A673 (cell line): ENCODE measurements around the gene ALDH1B1. TPM values are rescaled to one million over a fixed set of nuclear protein-coding genes. Genes with fewer than 3 reads are reported as not detected.

Source experiments
- BruUV-seq: library from RNA; stranded (reverse); fragments of 400-500 nt; replicated peaks from 2 replicates; lab custom pipeline; 2021; lab: Mats Ljungman, UMichigan
- CTCF ChIA-PET: fragments of 300-600 bp; sonication (Branson Sonifier 250); formaldehyde crosslinking; loops from one replicate; lab custom pipeline; 2022; ENCODE audit warnings: antibody characterized with exemption; lab: Charles Lee
- POLR2A ChIA-PET: fragments of 300-600 bp; sonication (Branson Sonifier 250); formaldehyde crosslinking; loops from one replicate; lab custom pipeline; 2022; ENCODE audit warnings: antibody characterized with exemption; ENCODE audit not compliant: low non-redundant PET; lab: Charles Lee
- DNase-seq: peaks from one replicate; pipeline ENCODE4 v3.0.0-alpha.2; 2015; ENCODE audit warnings: low spot score
- H3K27ac ChIP-seq: fragments of 200-600 bp; sonication (generic); 2 replicates; pipeline ENCODE4 v1.5.1; 2016; ENCODE audit warnings: mixed run types, low read depth, mild to moderate bottlenecking, mixed read lengths, antibody characterized with exemption, low read length; ENCODE audit not compliant: poor library complexity, severe bottlenecking
- H3K27me3 ChIP-seq: fragments of 200-600 bp; sonication (generic); replicated peaks from 2 replicates; pipeline ENCODE4 v1.6.1; 2017; ENCODE audit warnings: mixed run types, low read depth, mild to moderate bottlenecking, mixed read lengths, antibody characterized with exemption, low read length; ENCODE audit not compliant: insufficient read depth, poor library complexity
- H3K36me3 ChIP-seq: fragments of 200-600 bp; sonication (generic); 2 replicates; pipeline ENCODE4 v1.6.1; 2016; ENCODE audit warnings: mixed run types, mild to moderate bottlenecking, mixed read lengths, antibody characterized with exemption, low read length; ENCODE audit not compliant: insufficient read depth, poor library complexity, severe bottlenecking
- H3K4me1 ChIP-seq: fragments of 200-600 bp; sonication (generic); 2 replicates; pipeline ENCODE4 v1.6.1; 2017; ENCODE audit warnings: mixed run types, mild to moderate bottlenecking, mixed read lengths, antibody characterized with exemption, low read length; ENCODE audit not compliant: insufficient read depth, poor library complexity, severe bottlenecking
- H3K4me3 ChIP-seq: fragments of 200-600 bp; sonication (generic); 2 replicates; pipeline ENCODE4 v1.5.1; 2016; ENCODE audit warnings: low read depth, mixed run types, mild to moderate bottlenecking, mixed read lengths, low read length; ENCODE audit not compliant: poor library complexity, severe bottlenecking
- H3K9me3 ChIP-seq: fragments of 200-600 bp; sonication (generic); 2 replicates; pipeline ENCODE4 v1.6.1; 2016; ENCODE audit warnings: mixed run types, low read depth, mild to moderate bottlenecking, mixed read lengths, antibody characterized with exemption, low read length; ENCODE audit not compliant: poor library complexity, severe bottlenecking
- EZH2 ChIP-seq: fragments of 200-600 bp; sonication (generic); IDR thresholded peaks from 2 replicates; pipeline ENCODE4 v1.6.1; 2017; ENCODE audit warnings: borderline replicate concordance, low read depth, mild to moderate bottlenecking, mixed read lengths, antibody characterized with exemption, low read length; ENCODE audit not compliant: poor library complexity, severe bottlenecking
- intact Hi-C: fragments of 100-400 bp; cut with micrococcal nuclease; formaldehyde crosslinking; loops from one replicate; pipeline ENCODE4 v1.10.0; 2022; ENCODE audit not compliant: unreplicated experiment
- total RNA-seq: library from RNA; stranded (reverse); gene quantifications from 2 replicates; pipeline ENCODE4 v1.2.3, GENCODE V29; 2021
- TF ChIP-seq, protein P1 (sequence below): fragments of 300-800, 200-600 bp; sonication (generic); conservative IDR thresholded peaks from 2 replicates; pipeline ENCODE4 v1.5.1; 2017; ENCODE audit warnings: low read depth, mild to moderate bottlenecking, antibody characterized with exemption, low read length, moderate library complexity, mixed read lengths

Gene ALDH1B1
- total RNA-seq, 1 experiment from 2014 or later, result 29.0 TPM

DNA sequence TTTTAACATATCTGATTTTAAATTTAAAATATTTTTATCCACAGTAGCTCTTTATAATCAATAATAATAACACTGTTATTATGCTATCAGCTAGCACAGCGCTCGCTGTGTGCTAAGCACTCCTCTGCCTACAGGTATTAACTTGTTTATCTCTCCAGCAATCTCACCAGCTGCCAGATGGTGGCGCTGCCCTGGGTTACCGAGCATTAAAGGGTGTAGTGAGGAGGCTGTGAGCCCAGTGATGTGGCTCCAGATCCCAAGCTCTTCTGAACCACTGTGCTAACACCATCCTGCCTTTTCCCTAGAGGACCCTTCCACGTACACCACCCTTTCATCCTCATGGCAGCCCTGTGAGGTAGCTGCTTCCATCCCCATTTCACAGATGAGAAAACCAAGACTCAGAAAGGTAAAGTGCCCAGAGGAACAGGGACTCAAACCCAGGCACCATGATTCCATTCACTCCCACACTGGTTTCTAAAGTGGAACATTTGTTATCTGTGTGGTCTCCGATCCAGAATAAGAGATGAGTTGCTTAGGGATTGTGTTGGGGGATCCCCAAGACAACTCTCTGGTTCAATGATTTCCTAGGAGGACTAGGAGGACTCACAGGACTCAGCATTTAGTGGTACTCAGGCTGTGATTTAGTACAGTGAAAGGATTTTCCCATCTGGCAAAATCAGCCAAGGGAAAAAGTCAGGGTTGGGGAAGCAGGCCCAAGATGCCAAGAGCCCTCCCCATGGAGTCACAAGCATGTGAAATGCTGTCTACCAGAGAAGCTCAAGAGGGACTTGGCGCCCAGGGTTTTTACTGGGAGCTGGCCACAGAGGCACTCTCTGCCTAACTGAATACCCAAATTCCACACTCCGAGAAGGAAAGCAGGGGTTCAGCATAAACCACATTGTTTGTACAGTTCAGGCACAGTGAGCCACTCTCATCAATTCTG is 24.8 kb downstream of the ALDH1B1 start:
- Histone ChIP-seq H3K36me3 (no peaks in the 10 kb centered on the region), H3K9me3 (no peaks in the 10 kb centered on the region), H3K4me3 (no peak overlapping the region), H3K27ac (no peak overlapping the region), H3K4me1 (peaks cover 14% of the 10 kb centered on the region), H3K27me3 (no peaks in the 10 kb centered on the region)
- intact Hi-C loops, result no loop called here
- POLR2A ChIA-PET, result no interaction called here
- DNase-seq, result peak; percentile 68
- CTCF ChIA-PET, result no interaction called here
- TF ChIP-seq EZH2, result no peak
- TF ChIP-seq, protein P1, sequence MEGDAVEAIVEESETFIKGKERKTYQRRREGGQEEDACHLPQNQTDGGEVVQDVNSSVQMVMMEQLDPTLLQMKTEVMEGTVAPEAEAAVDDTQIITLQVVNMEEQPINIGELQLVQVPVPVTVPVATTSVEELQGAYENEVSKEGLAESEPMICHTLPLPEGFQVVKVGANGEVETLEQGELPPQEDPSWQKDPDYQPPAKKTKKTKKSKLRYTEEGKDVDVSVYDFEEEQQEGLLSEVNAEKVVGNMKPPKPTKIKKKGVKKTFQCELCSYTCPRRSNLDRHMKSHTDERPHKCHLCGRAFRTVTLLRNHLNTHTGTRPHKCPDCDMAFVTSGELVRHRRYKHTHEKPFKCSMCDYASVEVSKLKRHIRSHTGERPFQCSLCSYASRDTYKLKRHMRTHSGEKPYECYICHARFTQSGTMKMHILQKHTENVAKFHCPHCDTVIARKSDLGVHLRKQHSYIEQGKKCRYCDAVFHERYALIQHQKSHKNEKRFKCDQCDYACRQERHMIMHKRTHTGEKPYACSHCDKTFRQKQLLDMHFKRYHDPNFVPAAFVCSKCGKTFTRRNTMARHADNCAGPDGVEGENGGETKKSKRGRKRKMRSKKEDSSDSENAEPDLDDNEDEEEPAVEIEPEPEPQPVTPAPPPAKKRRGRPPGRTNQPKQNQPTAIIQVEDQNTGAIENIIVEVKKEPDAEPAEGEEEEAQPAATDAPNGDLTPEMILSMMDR, result peak; percentile 84
- no TSS peak for BruUV-seq

DNA sequence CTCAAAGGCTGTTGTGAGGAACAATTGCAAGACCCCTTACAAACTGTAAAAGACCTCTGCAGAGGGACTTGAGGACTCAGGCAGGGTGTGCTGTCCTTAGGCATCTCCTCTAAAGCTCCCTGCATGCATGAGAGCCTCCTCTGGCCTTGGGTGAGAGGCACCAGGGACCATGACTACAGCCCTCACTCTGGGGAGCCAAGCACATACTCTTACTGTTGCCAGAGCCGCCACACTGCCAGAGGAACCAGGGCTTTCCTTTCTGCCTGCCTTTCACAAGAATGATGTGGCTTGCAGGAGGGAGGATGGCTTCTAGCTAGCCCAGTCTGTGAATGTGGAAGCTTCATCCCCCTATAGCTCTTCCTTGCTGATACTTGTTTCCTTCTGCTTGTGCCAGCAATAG is 25.9 kb downstream of the ALDH1B1 start:
- ChIA-PET CTCF (no interaction called here), POLR2A (interaction anchor here (0.7 kb wide), 1 partner anchor 774 kb away, joined by 3 read pairs; no protein-coding TSS in a partner anchor)
- no peak overlapping the region for H3K27ac ChIP-seq
- H3K4me3 ChIP-seq, result no peak overlapping the region
- BruUV-seq, result no TSS peak
- DNase-seq, result no peak
- H3K36me3 ChIP-seq, result no peaks in the 10 kb centered on the region
- H3K27me3 ChIP-seq, result peaks cover 8% of the 10 kb centered on the region
- H3K9me3 ChIP-seq, result no peaks in the 10 kb centered on the region
- no peak for TF ChIP-seq EZH2
- TF ChIP-seq, protein P1, result no peak
- intact Hi-C loops, result no loop called here
- H3K4me1 ChIP-seq, result peaks cover 22% of the 10 kb centered on the region

DNA sequence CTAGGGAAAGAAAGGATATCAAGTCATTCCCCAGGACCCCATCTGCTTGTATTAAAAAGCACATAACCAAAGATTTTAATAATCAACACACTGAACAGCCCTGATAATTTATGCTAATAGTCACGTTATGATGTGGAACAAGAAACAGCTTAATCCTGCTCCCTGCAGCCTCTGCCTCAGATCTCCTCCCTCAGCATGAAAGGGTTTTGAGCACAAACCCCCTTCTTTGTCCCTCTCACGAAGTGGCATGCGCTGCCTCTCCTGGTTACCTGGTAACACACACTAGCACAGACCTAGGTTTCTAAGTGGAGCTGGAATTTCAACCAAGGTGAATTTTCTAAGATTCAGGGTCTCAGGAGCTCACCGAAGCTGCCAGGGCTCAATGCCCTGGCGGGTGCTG is 26.7 kb downstream of the ALDH1B1 start:
- TF ChIP-seq EZH2, result no peak
- TF ChIP-seq, protein P1, result no peak
- DNase-seq, result no peak
- peaks cover 22% of the 10 kb centered on the region for H3K4me1 ChIP-seq
- intact Hi-C loops, result no loop called here
- H3K27me3 ChIP-seq, result peaks cover 15% of the 10 kb centered on the region
- POLR2A ChIA-PET, result no interaction called here
- CTCF ChIA-PET, result no interaction called here
- no peaks in the 10 kb centered on the region for H3K36me3 ChIP-seq
- no peak overlapping the region for H3K4me3 ChIP-seq
- no TSS peak for BruUV-seq
- no peak overlapping the region for H3K27ac ChIP-seq
- no peaks in the 10 kb centered on the region for H3K9me3 ChIP-seq
